Loucy (cell line): ENCODE measurements around the gene CCDC69.

Experiments used
- CTCF ChIP-seq: fragments of 200-600 bp; sonication (generic); conservative IDR thresholded peaks from 2 replicates; pipeline ENCODE4 v1.5.1; 2014; ENCODE audit warnings: mild to moderate bottlenecking, antibody characterized with exemption, low read length
- EZH2phosphoT487 ChIP-seq: fragments of 200-600 bp; IDR thresholded peaks from 2 replicates; pipeline ENCODE4 v1.6.1; 2018; ENCODE audit warnings: antibody characterized with exemption, mild to moderate bottlenecking, moderate library complexity, borderline replicate concordance

- TF ChIP-seq CTCF (no peak), EZH2phosphoT487 (no peak)
Observed at GRCh38 chr5:151250346-151251000, 26.6 kb upstream of the CCDC69 start.
